ENCODE results near the gene PRELID3B.

GRCh38 chr20:59002388-59002787 lies 40.2 kb downstream of the PRELID3B start:
- TF ChIP-seq EZH2phosphoT487 (conservative IDR thresholded peaks at IDR 0.05; ENCODE audit: low read length) = no peak
- TF ChIP-seq CTCF (IDR thresholded peaks at IDR 0.05; ENCODE audit: insufficient read depth, low read length, poor library complexity, severe bottlenecking) = no peak
